Cardiac muscle cell (in vitro differentiated cells and primary cell): Measurements from ENCODE around the gene SLC16A4. TPM values are rescaled to one million over a fixed set of nuclear protein-coding genes. Genes with fewer than 3 reads are reported as not detected.
A peak's percentile ranks its signal among the peaks of the same experiment; 100 is the strongest.
"Not testable (repeated sequence)": the region's sequence is repeated elsewhere in the genome, so short reads cannot be mapped to it uniquely, and the experiment has no call there.

Experiments
- DNase-seq, 2 donors: peaks; one replicate each; pipeline versions ENCODE4 v3.0.0 to v3.0.0-alpha.2; 2010 to 2017; ENCODE audit warnings: low read depth in 1 of 2, low spot score in 1 of 2
- H3K27ac ChIP-seq: fragments of 200-600 bp; sonication (generic); 2 replicates; pipeline ENCODE4 v1.5.1; 2016
- H3K27me3 ChIP-seq: fragments of 200-600 bp; sonication (generic); 2 replicates; pipeline ENCODE4 v1.6.0; 2016; ENCODE audit warnings: control low read depth
- H3K36me3 ChIP-seq: fragments of 200-600 bp; sonication (generic); 2 replicates; pipeline ENCODE4 v1.5.1; 2016; ENCODE audit warnings: control low read depth
- H3K4me1 ChIP-seq: fragments of 200-600 bp; sonication (generic); 2 replicates; pipeline ENCODE4 v1.8.1; 2017; ENCODE audit warnings: low read depth, mild to moderate bottlenecking, mixed run types
- H3K4me3 ChIP-seq: fragments of 200-600 bp; sonication (generic); 2 replicates; pipeline ENCODE4 v1.5.1; 2016; ENCODE audit warnings: mild to moderate bottlenecking
- H3K9me3 ChIP-seq: fragments of 200-600 bp; sonication (generic); 2 replicates; pipeline ENCODE4 v1.5.1; 2017; ENCODE audit warnings: low read depth, mild to moderate bottlenecking, control low read depth
- polyA plus RNA-seq: library from polyadenylated mRNA; unstranded; fragments of >200 nt; fragmentation: Nextera tagmentation; extraction: Ambion mirVana; gene quantifications from 2 replicates; pipeline ENCODE4 v1.2.1, GENCODE V29; 2016
- total RNA-seq: library from RNA; depleted of rRNA; stranded (reverse); fragments of >200 nt; gene quantifications from 2 replicates; pipeline ENCODE4 v1.2.3, GENCODE V29; 2016
- TF ChIP-seq, protein P1 (sequence below): IDR thresholded peaks from 2 replicates; pipeline ENCODE4 v1.5.1; 2012; ENCODE audit warnings: low read depth, mild to moderate bottlenecking, low read length

SLC16A4 gene
- 0.21 and 0.66 TPM in 2 replicates for total RNA-seq
- 0.87 and 0.91 TPM in 2 replicates for polyA plus RNA-seq

DNA sequence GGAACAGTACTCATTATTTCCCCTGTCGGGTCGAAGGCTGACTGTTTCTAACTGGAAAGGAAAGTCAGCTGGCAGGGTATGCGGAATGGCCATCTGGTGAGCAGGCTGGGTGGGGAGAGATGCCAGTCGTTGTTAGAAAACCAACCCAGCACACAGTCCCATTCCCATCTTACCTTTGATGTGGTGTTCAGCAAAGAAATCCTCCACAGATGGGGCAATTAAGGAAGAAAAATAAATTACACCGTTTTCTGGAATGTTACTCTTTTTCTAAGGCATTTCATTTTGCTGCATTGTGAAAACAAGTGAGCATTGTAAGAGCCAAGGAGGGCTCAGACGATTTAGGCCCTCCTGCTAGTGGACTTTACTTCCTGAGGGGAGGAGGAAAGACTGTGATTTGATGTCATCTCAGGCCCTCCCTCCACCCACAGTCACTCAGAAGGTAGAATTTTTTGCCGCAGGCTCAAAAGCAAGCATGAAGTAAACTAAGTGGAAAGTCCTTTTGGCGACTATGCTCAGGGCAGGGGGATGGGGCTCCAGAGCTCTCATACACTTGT, at the start of gene SLC16A4:
Gene SLC16A4, minus strand, starts transcription at position 335 of the 554 bp plus-strand sequence. CDS start 1,703 bp downstream, outside the sequence.
- H3K9me3 ChIP-seq: no peaks in the 10 kb centered on the region
- no peak within 1 kb of the TSS for H3K4me3 ChIP-seq
- no peaks in the 10 kb centered on the region for H3K27me3 ChIP-seq
- H3K27ac ChIP-seq: no peak within 1 kb of the TSS
- TF ChIP-seq, protein P1, sequence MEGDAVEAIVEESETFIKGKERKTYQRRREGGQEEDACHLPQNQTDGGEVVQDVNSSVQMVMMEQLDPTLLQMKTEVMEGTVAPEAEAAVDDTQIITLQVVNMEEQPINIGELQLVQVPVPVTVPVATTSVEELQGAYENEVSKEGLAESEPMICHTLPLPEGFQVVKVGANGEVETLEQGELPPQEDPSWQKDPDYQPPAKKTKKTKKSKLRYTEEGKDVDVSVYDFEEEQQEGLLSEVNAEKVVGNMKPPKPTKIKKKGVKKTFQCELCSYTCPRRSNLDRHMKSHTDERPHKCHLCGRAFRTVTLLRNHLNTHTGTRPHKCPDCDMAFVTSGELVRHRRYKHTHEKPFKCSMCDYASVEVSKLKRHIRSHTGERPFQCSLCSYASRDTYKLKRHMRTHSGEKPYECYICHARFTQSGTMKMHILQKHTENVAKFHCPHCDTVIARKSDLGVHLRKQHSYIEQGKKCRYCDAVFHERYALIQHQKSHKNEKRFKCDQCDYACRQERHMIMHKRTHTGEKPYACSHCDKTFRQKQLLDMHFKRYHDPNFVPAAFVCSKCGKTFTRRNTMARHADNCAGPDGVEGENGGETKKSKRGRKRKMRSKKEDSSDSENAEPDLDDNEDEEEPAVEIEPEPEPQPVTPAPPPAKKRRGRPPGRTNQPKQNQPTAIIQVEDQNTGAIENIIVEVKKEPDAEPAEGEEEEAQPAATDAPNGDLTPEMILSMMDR: no peak
- no peaks in the 10 kb centered on the region for H3K4me1 ChIP-seq
- H3K36me3 ChIP-seq: no peaks in the 10 kb centered on the region
- peak in 1 of 2 donors; percentile 69 for DNase-seq

DNA sequence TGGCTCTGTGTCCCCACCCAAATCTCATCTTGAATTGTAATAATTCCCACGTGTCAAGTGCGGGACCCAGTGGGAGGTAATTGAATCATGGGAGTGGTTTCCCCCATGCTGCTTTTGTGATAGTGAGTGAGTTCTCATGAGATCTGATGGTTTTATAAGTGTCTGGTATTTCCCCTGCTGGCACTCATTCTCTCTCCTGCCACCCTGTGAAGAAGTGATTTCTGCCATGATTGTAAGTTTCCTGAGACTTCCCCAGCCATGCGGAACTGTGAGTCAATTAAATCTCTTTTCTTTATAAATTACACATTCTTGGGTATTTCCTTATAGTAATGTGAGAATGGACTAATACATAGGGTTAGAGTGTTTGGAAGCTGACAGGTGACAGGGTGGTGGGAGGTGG, 49.0 kb upstream of the SLC16A4 start:
- DNase-seq, H3K4me1 ChIP-seq, H3K9me3 ChIP-seq, H3K4me3 ChIP-seq, H3K36me3 ChIP-seq, H3K27ac ChIP-seq, H3K27me3 ChIP-seq: not testable (repeated sequence)

DNA sequence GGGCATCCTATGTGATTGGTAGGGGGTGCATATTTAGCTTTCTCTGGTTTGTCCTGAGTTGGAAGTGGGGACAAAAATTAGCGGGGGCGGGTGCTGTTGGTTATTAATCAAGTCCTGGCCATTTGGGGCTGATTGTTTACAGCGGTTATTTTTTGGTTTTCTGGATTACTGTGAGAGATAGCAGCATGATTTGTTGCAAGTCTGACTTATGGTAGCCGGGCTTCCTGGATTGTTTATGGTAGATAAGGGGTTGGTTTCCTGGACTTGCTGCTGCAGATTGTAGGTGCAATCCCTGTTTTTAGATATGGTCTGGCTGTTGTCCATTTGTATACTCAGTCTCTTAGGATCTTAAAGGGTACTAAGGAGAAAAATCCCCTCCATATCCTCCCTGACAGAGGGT, 48.1 kb upstream of the SLC16A4 start:
- TF ChIP-seq, protein P1: no peak
- no peak for DNase-seq

DNA sequence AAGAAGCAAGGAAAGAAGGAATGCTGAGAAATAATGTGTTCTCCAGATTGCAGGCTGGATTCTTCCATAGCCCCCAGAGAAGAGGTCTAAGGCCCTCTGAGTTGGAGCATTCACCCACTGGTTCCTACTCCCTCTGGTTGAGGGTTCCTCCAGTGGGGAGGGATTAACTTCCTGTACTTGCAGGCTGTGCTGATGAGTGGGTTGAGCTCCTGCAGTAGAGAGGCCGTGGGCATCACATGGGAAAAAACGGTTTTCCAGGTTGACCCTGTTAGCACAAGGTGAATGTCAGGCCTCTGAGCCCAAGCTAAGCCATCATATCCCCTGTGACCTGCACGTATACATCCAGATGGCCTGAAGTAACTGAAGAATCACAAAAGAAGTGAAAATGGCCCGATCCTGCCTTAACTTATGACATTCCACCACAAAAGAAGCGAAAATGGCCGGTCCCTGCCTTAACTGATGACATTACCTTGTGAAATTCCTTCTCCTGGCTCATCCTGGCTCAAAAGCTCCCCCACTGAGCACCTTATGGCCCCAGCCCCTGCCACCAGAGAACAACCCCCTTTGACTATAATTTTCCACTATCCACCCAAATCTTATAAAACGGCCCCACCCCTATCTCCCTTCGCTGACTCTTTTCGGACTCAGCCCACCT, 46.9 kb upstream of the SLC16A4 start:
- H3K4me1 ChIP-seq, DNase-seq, H3K27me3 ChIP-seq, H3K27ac ChIP-seq, H3K4me3 ChIP-seq, H3K36me3 ChIP-seq, H3K9me3 ChIP-seq: not testable (repeated sequence)

More for the DNA sequence above, 48.1 kb upstream of the SLC16A4 start:
- Histone ChIP-seq H3K27me3 (no peaks in the 10 kb centered on the region), H3K4me1 (peaks cover 5% of the 10 kb centered on the region), H3K36me3 (no peaks in the 10 kb centered on the region), H3K9me3 (no peaks in the 10 kb centered on the region), H3K4me3 (no peak overlapping the region), H3K27ac (no peak overlapping the region)

DNA sequence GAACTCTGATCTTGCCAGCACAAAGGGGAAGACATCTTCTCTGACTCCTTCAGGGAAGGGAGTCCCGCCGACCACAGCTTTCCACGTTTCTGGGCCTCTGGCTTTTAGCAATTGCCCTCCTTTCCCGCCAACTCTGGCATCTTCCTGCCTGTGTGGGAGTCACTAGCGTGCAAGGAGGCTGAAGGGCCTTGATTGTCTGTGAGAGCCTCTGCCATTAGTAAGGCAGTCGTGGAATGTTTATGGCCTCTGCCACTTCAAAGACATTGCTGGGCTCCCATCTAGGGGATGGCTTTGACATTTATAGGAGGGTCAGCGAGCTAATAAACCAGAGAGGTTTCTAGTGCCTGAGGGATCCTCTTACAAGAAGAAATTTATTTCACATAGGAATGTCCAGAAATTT, 45.8 kb upstream of the SLC16A4 start:
- TF ChIP-seq, protein P1: no peak
- Histone ChIP-seq H3K4me3 (no peak overlapping the region), H3K27ac (no peak overlapping the region), H3K9me3 (no peaks in the 10 kb centered on the region), H3K36me3 (no peaks in the 10 kb centered on the region), H3K4me1 (peaks cover 5% of the 10 kb centered on the region), H3K27me3 (no peaks in the 10 kb centered on the region)
- DNase-seq: peak; percentile 23 to 50

DNA sequence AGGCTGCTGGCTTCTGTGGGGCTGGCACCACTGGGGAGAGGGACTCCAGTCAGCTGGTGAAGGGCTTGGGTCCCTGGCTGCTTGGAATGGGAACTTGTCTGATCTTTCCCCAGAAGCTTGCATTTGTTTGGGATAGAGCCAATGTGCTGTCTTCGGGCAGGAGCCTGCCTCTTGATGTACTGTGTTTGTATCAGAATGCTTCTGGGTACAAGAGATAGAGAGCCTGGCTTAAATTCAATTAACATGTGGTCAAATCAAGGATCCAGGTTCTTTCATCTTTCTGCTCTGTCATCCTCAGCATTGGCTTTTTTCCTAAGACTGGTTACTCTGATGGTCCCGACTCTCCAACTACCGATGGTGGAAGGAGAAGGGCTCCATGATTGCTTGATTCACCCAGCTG, 44.1 kb upstream of the SLC16A4 start:
- TF ChIP-seq, protein P1: no peak
- Histone ChIP-seq H3K27me3 (no peaks in the 10 kb centered on the region), H3K4me3 (no peak overlapping the region), H3K27ac (no peak overlapping the region), H3K36me3 (no peaks in the 10 kb centered on the region), H3K4me1 (no peaks in the 10 kb centered on the region), H3K9me3 (no peaks in the 10 kb centered on the region)
- peak in 1 of 2 donors; percentile 23 for DNase-seq
